ENCODE results near the gene C5orf47. TPM values are rescaled to one million over a fixed set of nuclear protein-coding genes. Genes with fewer than 3 reads are reported as not detected.

Gene C5orf47
- total RNA-seq, 2 donors from 2014 or later: 0.54 TPM; not detected in 1

- no peaks in the 10 kb centered on the region for H3K27me3 ChIP-seq (replicated peaks; ENCODE audit: insufficient read depth)
- H3K4me3 ChIP-seq: no peak overlapping the region
- H3K36me3 ChIP-seq: no peaks in the 10 kb centered on the region
- no peak for ATAC-seq (ENCODE audit: insufficient number of reproducible peaks, low FRiP score, low read depth)
- H3K27ac ChIP-seq: no peak overlapping the region
- no peak for TF ChIP-seq CTCF (IDR thresholded peaks at IDR 0.05)
- H3K4me1 ChIP-seq (ENCODE audit: control insufficient read depth in 1 of 2, low read depth in 2 of 2): no peaks in the 10 kb centered on the region
- no peak for DNase-seq (ENCODE audit: low spot score)
- no peaks in the 10 kb centered on the region for H3K9me3 ChIP-seq
Measured at GRCh38 chr5:174053905-174054304, 64.9 kb downstream of the C5orf47 start.

Other genes starting within 250 kb of the C5orf47 start
- 10 to 100 TPM; 54.7 to 65.6 TPM for gene CPEB4, start 100.8 kb upstream of the C5orf47 start, total RNA-seq
- gene NSG2, start 56.5 kb downstream of the C5orf47 start, total RNA-seq: not detected